Embryonic facial prominence (tissue), 1 donor: ENCODE results near the gene PRR12.

Source experiments
- DNase-seq: peaks from one replicate; pipeline ENCODE4 v3.0.0-alpha.2; 2016; ENCODE audit errors: extremely low spot score

The PRR12 gene

DNA sequence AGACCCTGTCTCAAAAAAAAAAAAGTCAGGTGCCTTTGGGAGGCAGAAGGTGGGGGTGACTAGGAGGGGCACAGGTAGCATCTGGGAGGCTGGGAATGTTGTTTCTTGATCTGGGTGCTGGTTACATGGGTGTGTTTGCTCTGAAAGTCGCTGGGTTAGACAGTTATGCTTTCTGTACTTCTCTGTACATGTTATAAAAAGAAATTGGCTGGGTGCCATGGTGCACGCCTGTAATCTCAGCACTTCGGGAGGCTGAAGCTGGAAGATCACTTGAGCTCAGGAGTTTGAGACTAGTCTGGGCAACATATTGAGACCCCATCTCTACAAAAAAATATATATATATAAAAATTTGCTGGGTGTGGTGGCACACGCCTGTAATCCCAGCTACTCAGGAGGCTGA lies 25.7 kb upstream of the PRR12 start:
- DNase-seq, result no peak

- no peak for DNase-seq
Observed at GRCh38 chr19:49566302-49566701, 24.7 kb upstream of the PRR12 start.

DNA sequence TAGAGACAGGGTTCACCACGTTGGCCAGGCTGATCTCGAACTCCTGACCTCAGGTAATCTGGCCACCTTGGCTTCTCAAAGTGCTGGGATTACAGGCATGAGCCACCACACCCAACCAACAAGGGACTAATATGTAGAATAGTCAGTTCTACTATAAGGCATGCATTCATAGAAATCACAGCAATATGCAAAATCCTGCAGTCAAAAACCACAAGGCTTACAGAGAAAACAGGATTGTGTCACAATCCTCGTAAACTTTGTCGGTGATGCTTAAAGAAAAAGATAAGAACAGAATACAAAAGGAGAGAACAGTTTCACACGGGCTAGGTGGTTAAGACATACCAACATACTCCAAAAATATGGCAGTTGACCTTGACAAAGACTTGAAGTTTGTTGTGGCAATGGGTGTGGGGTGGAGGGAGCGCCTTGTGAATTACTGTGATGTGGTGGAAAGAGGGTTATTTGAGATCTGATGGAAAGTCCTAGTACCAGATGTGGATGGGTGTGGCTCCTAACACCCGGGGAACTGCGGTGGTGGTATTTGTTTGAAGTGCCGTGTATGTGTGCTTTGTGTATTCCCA lies 23.0 kb upstream of the PRR12 start:
- peak; percentile 49 for DNase-seq

- peak; percentile 62 for DNase-seq
Observed at GRCh38 chr19:49570138-49570856, 20.7 kb upstream of the PRR12 start.

DNA sequence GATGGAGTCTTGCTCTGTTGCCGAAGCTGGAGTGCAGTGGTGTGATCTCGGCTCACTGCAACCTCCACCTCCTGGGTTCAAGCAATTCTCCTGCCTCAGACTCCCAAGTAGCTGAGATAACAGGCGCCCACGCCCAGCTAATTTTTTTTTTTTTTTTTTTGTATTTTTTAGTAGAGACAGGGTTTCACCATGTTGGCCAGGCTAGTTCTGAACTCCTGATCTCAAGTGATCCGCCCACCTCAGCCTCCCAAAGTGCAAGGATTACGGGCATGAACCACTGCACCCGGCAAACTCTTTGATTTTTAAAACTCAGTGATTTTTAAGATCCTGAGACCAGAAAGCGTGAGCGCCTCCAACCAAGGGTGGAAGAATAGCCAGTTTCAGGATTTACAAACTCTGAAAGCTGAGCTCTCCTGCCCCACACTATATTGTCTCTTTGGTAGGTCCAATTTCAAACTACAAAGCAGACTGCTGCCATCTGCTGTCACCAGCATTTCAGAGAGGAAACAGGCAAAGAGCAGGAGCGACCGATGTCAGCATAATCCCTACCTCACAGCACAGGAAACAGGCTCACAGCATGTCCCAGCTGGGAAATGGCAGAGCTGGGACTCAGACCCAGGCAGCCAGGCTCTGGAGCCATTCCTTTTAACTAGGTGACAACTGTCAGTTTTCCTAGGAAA lies 19.8 kb upstream of the PRR12 start:
- no peak for DNase-seq

DNA sequence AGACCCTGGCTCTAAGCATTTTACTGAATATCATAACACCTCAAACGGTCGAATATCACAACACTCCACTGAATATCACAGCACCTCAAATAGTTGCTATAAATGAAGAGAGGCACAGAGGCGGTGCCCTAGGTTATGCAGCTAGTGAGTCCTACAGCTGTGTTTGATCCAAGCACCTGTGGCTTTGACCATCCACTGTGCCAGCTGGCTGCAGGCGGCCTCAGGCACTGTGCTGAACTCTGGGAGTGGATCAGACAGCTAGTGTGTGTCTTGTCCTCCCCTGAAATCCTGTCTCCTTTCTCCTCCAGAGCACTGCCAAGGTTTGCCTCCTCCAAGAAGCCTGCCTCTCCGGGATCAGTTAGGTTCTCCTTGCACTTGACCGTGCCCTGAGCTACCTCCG lies 18.0 kb upstream of the PRR12 start:
- no peak for DNase-seq

DNA sequence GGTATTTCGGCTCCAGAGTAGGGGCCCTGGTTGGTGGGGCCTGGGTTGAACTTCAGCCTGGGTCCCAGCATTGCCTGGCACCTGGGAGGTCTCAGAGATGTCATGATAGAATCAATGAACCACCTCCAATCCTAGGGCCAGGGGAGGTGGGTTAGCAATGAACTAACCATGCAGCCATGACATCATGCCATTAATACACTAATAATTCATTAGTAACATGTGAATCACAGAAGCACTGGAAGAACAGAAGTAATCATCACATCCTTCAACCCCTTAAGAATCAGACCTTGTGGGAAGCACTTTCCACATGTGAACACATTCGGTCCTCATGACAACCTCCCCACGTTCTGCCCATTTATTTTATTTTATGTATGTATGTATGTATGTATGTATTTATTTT lies 17.6 kb upstream of the PRR12 start:
- DNase-seq, result no peak

DNA sequence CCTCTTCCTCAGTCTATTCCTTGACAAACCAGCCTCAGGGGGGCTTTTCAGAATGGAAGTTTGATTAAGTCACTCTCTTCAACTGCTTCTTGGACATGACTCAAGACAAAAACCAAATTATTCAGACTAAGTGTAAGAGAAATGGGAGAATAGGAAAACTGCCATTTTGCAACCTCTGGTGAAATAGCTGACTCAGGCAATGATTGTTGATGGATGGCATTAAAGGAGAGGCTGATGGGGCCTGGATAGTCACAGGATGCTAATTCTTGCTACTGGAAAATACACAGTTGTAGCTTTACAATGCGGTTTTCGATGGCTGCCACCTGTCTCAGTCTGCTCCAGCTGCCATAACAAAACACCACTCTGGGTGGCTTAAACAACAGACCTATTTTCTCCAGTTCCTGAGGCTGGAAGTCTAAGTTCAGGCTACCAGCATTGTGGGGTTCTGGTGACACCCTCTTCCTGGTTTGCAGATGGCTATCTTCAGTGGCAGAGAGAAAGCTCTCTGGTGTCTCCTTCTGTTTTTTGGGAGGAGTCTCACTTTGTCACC lies 16.7 kb upstream of the PRR12 start:
- no peak for DNase-seq

GRCh38 chr19:49579193-49579592 lies 11.8 kb upstream of the PRR12 start:
- DNase-seq, result no peak

DNA sequence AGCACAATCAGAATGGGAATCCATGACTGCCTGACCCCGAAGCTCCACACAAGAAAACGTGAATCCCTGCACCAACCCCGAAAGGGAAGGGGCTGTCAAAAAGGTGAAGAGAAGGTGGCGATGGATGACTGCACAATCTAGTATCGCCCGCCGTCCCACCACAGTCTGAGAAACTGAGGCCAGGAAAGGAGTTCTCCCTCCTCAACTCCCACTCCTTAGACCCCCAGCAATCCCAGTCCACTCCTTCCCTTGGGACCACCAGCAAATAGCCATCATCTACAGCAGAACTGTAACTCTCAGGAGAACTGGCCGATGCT lies 11.1 kb upstream of the PRR12 start:
- no peak for DNase-seq

GRCh38 chr19:49580264-49581006 lies 10.5 kb upstream of the PRR12 start, which contains the start of gene NOSIP:
NOSIP (minus strand) TSS chr19:49580556; CDS start chr19:49560691, 19,865 bp downstream.
- DNase-seq, result peak; percentile 97

DNA sequence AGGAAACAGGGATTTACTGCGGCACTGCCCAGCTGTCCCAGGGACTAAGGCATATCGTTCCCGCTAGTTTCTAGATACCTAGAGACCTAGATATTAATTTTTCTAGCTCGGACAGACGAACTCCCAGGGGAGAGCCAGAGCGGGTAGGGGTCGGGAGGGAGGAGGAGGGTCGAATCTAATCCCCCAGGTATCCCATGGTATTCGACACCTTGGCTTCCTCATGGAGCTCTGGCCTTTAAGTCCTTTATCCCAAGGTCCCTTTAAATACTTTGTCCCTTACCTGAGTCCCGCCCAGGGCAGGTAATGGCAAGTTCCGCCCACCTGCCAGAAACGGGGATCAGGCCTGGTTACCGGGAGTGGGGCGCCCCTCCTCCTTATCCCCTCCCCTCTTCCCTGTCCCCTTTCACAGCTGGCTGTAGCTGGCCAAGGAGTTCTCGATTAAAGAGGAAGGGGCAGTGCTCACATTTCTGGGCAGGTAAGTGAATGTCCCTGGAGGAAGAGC lies 9.9 kb upstream of the PRR12 start, which contains the start of gene PRRG2:
TSS of gene PRRG2 (plus strand) at position 310 of the 502 bp plus-strand sequence. CDS start 1,904 bp downstream, outside the sequence.
- DNase-seq, result no peak

DNA sequence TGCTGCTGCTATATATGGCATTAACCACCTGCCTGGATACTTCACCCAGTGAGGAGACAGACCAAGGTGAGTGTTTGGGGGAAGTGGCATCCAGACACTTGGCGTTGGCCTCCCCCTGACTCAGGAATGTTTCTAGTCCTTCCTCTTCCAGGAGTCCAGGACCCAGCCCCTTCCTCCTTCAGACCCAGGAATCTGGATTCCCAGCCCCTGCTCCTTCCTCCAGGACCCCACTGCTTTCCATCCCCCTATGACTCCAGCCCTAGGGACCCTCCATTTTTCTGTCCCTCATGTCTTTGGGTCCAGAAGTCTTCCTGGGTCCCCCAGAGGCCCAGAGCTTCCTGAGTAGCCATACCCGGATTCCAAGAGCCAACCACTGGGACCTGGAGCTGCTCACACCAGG lies 7.7 kb upstream of the PRR12 start:
- no peak for DNase-seq

DNA sequence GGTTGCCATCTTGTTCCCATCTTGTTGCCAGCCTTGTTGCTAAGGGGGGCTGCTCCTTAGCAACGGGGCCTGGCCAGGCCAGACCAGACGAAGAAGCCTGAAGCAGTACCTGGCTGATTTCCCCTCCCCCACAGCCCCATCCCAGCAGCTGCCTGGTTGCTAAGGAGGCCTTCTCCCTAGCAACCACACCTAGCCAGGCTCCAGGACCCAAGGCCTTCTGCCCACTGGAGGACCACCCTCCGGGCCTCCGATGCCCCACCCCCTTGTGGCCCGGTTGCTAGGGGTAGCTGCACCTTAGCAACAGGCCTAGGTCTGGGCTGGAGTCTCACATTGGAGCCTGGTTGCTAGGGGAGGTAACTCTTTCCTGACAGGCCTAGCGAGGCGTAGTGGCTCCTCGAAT lies 6.0 kb upstream of the PRR12 start:
- no peak for DNase-seq

DNA sequence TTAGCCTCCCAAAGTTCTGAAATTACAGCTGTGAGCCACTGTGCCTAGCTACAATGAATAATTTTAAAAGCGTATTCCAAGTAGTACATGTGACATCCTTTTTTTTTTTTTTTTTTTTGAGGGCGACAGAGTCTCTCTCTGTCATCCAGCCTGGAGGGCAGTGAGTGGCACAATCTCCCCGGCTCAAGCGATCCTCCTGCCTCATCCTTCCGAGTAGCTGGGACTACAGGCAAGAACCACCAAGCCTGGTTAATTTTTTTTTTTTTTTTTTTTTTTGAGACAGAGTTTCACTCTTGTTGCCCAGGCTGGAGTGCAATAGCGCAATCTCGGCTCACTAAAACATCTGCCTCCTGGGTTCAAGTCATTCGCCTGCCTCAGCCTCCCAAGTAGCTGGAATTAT lies 3.8 kb upstream of the PRR12 start:
- DNase-seq, result no peak

DNA sequence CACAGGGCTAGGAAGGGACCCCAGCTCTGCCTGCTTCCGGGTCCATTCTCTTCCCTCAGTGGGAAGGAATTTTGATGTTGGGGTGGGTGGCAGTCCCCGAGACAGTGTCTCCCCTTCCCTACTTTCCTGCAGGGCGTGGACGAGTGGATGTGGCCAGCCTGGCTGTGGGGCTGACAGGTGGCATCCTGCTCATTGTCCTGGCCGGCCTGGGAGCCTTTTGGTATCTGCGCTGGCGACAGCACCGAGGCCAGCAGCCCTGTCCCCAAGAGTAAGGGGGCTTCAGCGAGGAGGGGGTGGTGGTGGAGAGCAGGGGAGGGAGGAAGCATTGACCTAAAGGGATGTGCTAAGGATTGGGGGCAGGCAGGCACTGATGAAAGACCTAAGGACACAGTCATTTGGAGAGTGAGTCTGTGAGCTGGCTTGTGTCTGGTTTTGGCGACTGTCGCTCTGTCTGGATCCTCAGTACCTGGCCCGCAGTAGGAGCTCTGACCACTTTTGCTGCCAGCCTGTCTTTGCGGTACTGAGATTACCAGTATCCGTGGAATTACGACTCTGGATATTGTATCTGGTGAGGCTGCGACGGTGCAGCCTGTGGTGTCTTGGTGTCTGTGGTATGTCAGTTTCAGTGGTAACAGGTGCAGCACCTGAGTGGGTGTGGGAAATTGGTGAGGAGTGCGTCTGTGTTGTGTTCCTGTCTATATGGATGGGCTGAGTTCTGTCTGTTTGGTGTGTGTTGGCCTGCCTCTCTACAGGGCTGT lies 2.4 kb upstream of the PRR12 start:
- no peak for DNase-seq

DNA sequence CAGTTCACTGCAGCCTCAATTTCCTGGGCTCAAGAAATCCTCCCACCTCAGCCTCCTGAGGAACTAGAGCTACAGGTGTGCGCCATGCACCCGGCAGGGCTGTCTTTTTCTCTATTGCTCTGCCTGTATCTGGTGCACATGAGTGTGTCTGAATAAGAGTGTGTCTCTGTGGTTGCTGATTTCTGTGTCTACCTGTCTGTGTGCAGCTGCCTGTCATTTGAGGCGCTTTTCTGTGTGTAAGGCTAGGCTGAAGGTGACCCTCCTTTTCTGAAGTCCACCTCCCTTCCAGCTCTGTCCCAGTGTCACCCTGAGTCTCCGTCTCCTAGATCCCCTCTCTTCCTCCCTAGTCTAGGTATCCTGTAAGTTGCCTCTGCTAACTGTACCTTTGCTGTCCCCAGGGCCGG lies 1.5 kb upstream of the PRR12 start:
- no peak for DNase-seq

DNA sequence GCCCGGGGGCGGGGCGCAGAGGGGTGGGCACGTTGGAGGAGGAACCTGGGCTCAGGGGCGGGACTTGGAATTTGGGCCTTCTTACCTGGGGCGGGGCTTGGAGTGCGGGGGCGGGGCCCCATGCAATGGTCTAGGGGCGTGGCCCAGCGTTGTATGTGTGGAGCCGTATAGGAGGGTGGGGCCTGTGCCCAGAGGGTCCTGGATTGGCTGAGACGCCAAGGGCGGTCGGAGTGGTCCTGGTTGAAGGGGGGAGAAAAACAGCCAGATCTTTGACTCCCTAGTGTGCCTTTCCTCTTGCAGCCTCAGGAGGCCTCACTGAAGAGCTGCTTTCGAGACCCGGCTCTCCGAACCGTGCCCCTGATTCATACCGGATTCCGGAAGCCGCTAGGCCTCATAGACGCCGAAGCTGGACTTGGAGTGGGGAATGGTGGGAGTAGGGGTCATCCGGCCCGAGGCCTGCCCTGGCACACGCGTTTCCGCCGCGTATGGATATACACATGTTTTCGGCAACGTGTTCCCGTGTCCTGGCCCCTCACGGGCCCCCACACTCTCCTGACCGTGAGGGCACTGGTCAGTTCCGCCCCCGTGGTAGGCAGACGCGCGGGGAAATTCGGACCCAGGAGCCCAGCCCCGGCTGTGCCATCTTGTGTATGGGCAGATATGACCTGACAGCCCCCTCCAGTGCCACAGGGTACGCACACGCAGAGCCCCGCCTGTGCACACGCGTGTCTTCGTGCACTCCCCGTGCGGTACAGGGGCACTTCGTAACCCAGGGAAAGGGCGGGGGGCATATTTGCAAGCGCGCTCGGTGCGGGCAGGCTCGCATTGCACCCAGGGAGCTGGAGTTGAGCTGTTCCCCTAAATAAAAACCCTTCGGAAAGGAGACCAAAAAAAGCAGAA lies 661 bp upstream of the PRR12 start:
- peak; percentile 93 for DNase-seq

GRCh38 chr19:49591731-49592485 lies 926 bp downstream of the PRR12 start:
- DNase-seq, result peak; percentile 11
